Ishikawa (cell line): ENCODE data around the gene FLOT2.

Experiments used
- CREB1 ChIP-seq: IDR thresholded peaks from 2 replicates; pipeline ENCODE4 v1.6.1; 2012; ENCODE audit warnings: low read depth
- EGR1 ChIP-seq: IDR thresholded peaks from 2 replicates; pipeline ENCODE4 v1.6.1; 2012
- EP300 ChIP-seq: IDR thresholded peaks from 2 replicates; pipeline ENCODE4 v1.6.1; 2012; ENCODE audit warnings: borderline replicate concordance
- RAD21 ChIP-seq: IDR thresholded peaks from 2 replicates; pipeline ENCODE4 v1.6.1; 2012; ENCODE audit warnings: low read depth
- TAF1 ChIP-seq: IDR thresholded peaks from 2 replicates; pipeline ENCODE4 v1.6.1; 2012; ENCODE audit warnings: low read depth, mild to moderate bottlenecking
- TCF12 ChIP-seq: IDR thresholded peaks from 2 replicates; pipeline ENCODE4 v1.6.1; 2012; ENCODE audit warnings: low read depth
- ZBTB7A ChIP-seq: IDR thresholded peaks from 2 replicates; pipeline ENCODE4 v1.6.1; 2012; ENCODE audit warnings: low read depth
- TF ChIP-seq, protein P1 (sequence below): IDR thresholded peaks from 2 replicates; pipeline ENCODE4 v1.6.1; 2012; ENCODE audit warnings: low read depth, mild to moderate bottlenecking

DNA sequence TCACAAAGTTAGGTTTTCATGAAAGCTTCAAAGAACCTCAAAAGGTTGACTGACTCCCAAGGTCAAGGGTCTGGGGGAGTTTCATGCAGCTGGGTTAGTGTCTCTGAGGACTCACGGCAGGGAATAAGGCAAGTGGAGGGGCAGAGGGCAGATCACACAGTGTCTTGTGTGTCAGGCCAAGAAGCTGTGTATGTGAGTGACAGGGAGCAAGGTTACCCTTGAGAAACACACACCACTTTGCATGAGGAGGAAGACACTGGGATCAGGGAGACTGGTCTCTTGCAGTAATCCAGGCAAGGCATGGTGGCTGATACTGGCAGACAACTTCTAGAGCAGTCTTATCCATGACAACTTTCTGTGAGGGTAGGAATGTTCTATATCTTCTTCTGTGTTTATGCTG lies 6.3 kb downstream of the FLOT2 start:
- TF ChIP-seq, protein P1, sequence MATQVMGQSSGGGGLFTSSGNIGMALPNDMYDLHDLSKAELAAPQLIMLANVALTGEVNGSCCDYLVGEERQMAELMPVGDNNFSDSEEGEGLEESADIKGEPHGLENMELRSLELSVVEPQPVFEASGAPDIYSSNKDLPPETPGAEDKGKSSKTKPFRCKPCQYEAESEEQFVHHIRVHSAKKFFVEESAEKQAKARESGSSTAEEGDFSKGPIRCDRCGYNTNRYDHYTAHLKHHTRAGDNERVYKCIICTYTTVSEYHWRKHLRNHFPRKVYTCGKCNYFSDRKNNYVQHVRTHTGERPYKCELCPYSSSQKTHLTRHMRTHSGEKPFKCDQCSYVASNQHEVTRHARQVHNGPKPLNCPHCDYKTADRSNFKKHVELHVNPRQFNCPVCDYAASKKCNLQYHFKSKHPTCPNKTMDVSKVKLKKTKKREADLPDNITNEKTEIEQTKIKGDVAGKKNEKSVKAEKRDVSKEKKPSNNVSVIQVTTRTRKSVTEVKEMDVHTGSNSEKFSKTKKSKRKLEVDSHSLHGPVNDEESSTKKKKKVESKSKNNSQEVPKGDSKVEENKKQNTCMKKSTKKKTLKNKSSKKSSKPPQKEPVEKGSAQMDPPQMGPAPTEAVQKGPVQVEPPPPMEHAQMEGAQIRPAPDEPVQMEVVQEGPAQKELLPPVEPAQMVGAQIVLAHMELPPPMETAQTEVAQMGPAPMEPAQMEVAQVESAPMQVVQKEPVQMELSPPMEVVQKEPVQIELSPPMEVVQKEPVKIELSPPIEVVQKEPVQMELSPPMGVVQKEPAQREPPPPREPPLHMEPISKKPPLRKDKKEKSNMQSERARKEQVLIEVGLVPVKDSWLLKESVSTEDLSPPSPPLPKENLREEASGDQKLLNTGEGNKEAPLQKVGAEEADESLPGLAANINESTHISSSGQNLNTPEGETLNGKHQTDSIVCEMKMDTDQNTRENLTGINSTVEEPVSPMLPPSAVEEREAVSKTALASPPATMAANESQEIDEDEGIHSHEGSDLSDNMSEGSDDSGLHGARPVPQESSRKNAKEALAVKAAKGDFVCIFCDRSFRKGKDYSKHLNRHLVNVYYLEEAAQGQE: no peak
- TF ChIP-seq EGR1 (no peak), CREB1 (no peak), TAF1 (no peak), TCF12 (no peak), EP300 (no peak), RAD21 (no peak), ZBTB7A (no peak)
